Ishikawa (cell line): ENCODE measurements around the gene NEURL3.
A peak's percentile ranks its signal among the peaks of the same experiment; 100 is the strongest.

Experiments used
- CEBPB ChIP-seq: IDR thresholded peaks from 2 replicates; pipeline ENCODE4 v1.6.1; 2012
- CREB1 ChIP-seq: IDR thresholded peaks from 2 replicates; pipeline ENCODE4 v1.6.1; 2012; ENCODE audit warnings: low read depth
- EGR1 ChIP-seq: IDR thresholded peaks from 2 replicates; pipeline ENCODE4 v1.6.1; 2012
- EP300 ChIP-seq: IDR thresholded peaks from 2 replicates; pipeline ENCODE4 v1.6.1; 2012; ENCODE audit warnings: borderline replicate concordance
- FOXM1 ChIP-seq: IDR thresholded peaks from 2 replicates; pipeline ENCODE4 v1.6.1; 2012; ENCODE audit warnings: low read depth, borderline replicate concordance
- MAX ChIP-seq: IDR thresholded peaks from 2 replicates; pipeline ENCODE4 v1.6.1; 2012
- NFIC ChIP-seq: IDR thresholded peaks from 2 replicates; pipeline ENCODE4 v1.6.1; 2012
- RAD21 ChIP-seq: IDR thresholded peaks from 2 replicates; pipeline ENCODE4 v1.6.1; 2012; ENCODE audit warnings: low read depth
- TAF1 ChIP-seq: IDR thresholded peaks from 2 replicates; pipeline ENCODE4 v1.6.1; 2012; ENCODE audit warnings: low read depth, mild to moderate bottlenecking
- TCF12 ChIP-seq: IDR thresholded peaks from 2 replicates; pipeline ENCODE4 v1.6.1; 2012; ENCODE audit warnings: low read depth
- TEAD4 ChIP-seq: IDR thresholded peaks from 2 replicates; pipeline ENCODE4 v1.6.1; 2012
- USF1 ChIP-seq: IDR thresholded peaks from 2 replicates; pipeline ENCODE4 v1.6.1; 2012
- YY1 ChIP-seq: IDR thresholded peaks from 2 replicates; pipeline ENCODE4 v1.6.1; 2012; ENCODE audit warnings: low read depth
- ZBTB7A ChIP-seq: IDR thresholded peaks from 2 replicates; pipeline ENCODE4 v1.6.1; 2012; ENCODE audit warnings: low read depth
- TF ChIP-seq, protein P1 (sequence below): IDR thresholded peaks from 2 replicates; pipeline ENCODE4 v1.6.1; 2012; ENCODE audit warnings: low read depth, mild to moderate bottlenecking

Gene NEURL3

GRCh38 chr2:96485751-96486651 lies 19.2 kb downstream of the NEURL3 start:
- no peak for TF ChIP-seq EGR1
- TF ChIP-seq MAX, result no peak
- no peak for TF ChIP-seq CEBPB
- no peak for TF ChIP-seq TCF12
- TF ChIP-seq, protein P1, sequence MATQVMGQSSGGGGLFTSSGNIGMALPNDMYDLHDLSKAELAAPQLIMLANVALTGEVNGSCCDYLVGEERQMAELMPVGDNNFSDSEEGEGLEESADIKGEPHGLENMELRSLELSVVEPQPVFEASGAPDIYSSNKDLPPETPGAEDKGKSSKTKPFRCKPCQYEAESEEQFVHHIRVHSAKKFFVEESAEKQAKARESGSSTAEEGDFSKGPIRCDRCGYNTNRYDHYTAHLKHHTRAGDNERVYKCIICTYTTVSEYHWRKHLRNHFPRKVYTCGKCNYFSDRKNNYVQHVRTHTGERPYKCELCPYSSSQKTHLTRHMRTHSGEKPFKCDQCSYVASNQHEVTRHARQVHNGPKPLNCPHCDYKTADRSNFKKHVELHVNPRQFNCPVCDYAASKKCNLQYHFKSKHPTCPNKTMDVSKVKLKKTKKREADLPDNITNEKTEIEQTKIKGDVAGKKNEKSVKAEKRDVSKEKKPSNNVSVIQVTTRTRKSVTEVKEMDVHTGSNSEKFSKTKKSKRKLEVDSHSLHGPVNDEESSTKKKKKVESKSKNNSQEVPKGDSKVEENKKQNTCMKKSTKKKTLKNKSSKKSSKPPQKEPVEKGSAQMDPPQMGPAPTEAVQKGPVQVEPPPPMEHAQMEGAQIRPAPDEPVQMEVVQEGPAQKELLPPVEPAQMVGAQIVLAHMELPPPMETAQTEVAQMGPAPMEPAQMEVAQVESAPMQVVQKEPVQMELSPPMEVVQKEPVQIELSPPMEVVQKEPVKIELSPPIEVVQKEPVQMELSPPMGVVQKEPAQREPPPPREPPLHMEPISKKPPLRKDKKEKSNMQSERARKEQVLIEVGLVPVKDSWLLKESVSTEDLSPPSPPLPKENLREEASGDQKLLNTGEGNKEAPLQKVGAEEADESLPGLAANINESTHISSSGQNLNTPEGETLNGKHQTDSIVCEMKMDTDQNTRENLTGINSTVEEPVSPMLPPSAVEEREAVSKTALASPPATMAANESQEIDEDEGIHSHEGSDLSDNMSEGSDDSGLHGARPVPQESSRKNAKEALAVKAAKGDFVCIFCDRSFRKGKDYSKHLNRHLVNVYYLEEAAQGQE, result no peak
- no peak for TF ChIP-seq CREB1
- TF ChIP-seq NFIC, result no peak
- no peak for TF ChIP-seq EP300
- TF ChIP-seq TAF1, result no peak
- TF ChIP-seq TEAD4, result no peak
- no peak for TF ChIP-seq YY1
- no peak for TF ChIP-seq FOXM1
- no peak for TF ChIP-seq USF1
- TF ChIP-seq RAD21, result no peak
- no peak for TF ChIP-seq ZBTB7A

DNA sequence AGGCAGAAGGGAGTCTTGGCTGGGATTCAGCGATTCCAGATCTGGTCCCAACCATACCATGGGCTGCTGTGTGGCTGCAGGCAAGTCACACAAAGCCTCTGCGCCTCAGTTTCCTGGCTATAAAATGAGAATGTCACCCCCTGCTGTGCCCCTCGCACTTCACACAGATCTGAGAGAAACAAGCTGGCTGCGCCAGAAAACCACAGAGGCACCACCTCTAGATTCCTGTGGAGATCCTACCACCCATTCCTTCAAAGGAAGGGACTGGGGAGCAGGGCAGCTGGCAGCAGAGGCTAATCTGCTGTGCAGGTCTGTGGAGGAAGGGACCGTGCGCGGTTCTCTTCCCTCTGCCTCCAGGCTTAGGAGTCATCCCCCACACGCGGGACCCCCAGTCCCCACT lies 19.8 kb downstream of the NEURL3 start:
- TF ChIP-seq TEAD4 (peak; percentile 52; the same call in 1 of the 2 replicates), TCF12 (peak; percentile 79; the same call in 1 of the 2 replicates), CEBPB (no peak), NFIC (peak; percentile 47), EP300 (peak; percentile 85), FOXM1 (peak; percentile 51; the same call in 1 of the 2 replicates), RAD21 (peak; percentile 9; the same call in 1 of the 2 replicates)
- TF ChIP-seq, protein P1, result no peak

DNA sequence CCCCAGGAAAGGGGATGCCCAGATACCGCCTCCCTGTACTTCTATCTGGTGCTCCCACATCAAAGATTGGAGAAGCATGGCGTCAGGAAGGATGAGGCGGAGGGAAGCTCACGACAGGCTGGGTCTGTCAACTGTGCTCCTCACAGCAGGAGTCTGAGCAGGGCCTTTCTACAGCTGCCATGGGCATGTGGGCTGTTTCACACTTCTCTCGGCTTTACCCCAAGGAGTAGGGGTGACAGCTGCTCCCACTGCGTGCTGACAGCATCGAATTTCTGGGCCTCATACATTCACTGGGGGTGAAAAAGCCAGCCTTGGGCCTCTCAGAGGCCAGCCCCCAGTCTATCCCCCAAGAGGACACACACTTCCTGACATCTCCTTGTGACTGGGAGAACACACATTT lies 21.1 kb downstream of the NEURL3 start:
- TF ChIP-seq TAF1 (no peak), YY1 (no peak), USF1 (no peak), TEAD4 (no peak), TCF12 (no peak), CREB1 (no peak), FOXM1 (no peak), NFIC (no peak), EP300 (no peak), MAX (no peak), ZBTB7A (no peak), RAD21 (no peak)
- TF ChIP-seq, protein P1, result no peak

GRCh38 chr2:96477458-96477857 lies 27.7 kb downstream of the NEURL3 start:
- TF ChIP-seq TEAD4, result no peak
- TF ChIP-seq NFIC, result no peak
- TF ChIP-seq, protein P1, result no peak
- TF ChIP-seq USF1, result no peak
- TF ChIP-seq EGR1, result no peak
- TF ChIP-seq TAF1, result no peak
- TF ChIP-seq EP300, result no peak
- no peak for TF ChIP-seq ZBTB7A
- no peak for TF ChIP-seq CEBPB
- no peak for TF ChIP-seq YY1
- no peak for TF ChIP-seq FOXM1
- TF ChIP-seq TCF12, result no peak
- TF ChIP-seq RAD21, result no peak
- no peak for TF ChIP-seq CREB1
- TF ChIP-seq MAX, result no peak
